GM18951 (cell line): ENCODE measurements around the gene SLC9A7.

Source experiments
- POLR2A ChIP-seq: IDR thresholded peaks from 4 replicates; pipeline ENCODE4 v1.6.1; 2011; ENCODE audit warnings: mild to moderate bottlenecking; ENCODE audit not compliant: insufficient read length, insufficient read depth; ENCODE audit errors: extremely low read depth
- in situ Hi-C: fragments of 300-500 bp; cut with MboI; formaldehyde crosslinking; loops from one replicate; pipeline ENCODE4 v1.12.0; 2022; ENCODE audit warnings: low sequenced_read_pairs, mixed read lengths, inconsistent platforms; ENCODE audit not compliant: unreplicated experiment

Gene SLC9A7

GRCh38 chrX:46571423-46572339, 187.2 kb downstream of the SLC9A7 start:
- in situ Hi-C loops, result no loop called here
- TF ChIP-seq POLR2A, result no peak

GRCh38 chrX:46569621-46570020, 189.3 kb downstream of the SLC9A7 start:
- TF ChIP-seq POLR2A, result no peak
- in situ Hi-C loops, result no loop called here

- TF ChIP-seq POLR2A, result no peak
- in situ Hi-C loops, result no loop called here
Observed at GRCh38 chrX:46567388-46567787, 191.5 kb downstream of the SLC9A7 start.

- TF ChIP-seq POLR2A, result no peak
- in situ Hi-C loops, result no loop called here
Observed at GRCh38 chrX:46561824-46562657, 196.9 kb downstream of the SLC9A7 start.

- TF ChIP-seq POLR2A, result no peak
- in situ Hi-C loops, result no loop called here
Observed at GRCh38 chrX:46559062-46559461, 199.9 kb downstream of the SLC9A7 start.

GRCh38 chrX:46554942-46555341, 204.0 kb downstream of the SLC9A7 start:
- in situ Hi-C loops, result no loop called here
- TF ChIP-seq POLR2A, result no peak

- in situ Hi-C loops, result no loop called here
- no peak for TF ChIP-seq POLR2A
Observed at GRCh38 chrX:46553935-46554334, 205.0 kb downstream of the SLC9A7 start.

- no peak for TF ChIP-seq POLR2A
- in situ Hi-C loops, result no loop called here
Observed at GRCh38 chrX:46551494-46552128, 207.3 kb downstream of the SLC9A7 start.

GRCh38 chrX:46549914-46550313, 209.0 kb downstream of the SLC9A7 start:
- in situ Hi-C loops, result no loop called here
- no peak for TF ChIP-seq POLR2A
